ENCODE data around the gene CYTH3.

CYTH3 gene

DNA sequence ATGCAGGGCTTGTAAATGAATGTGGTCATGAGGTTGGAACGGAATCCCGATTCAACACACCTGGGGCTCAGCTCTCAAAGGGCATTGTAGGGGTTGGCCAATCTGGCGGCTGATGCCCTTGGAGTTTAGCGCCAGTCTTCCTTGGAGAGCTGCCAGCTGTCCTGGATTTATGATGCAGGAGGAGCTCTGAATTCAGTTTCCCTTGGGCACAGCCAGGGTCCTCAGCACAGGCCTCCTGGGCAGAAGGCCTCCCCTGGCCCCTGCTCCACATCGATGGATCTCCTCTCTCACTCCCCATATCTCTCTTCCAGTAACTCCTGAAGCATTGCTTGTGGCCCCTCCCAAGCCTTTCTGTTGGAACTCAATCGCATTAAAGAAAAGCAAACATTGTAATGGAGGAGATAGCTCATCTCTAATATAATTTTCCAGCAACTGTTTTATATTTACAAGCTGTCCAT is 985 bp upstream of the CYTH3 start:
- Histone ChIP-seq H3K27ac (no peak overlapping the region), H3K27me3 (replicated peaks) (no peaks in the 10 kb centered on the region), H3K4me3 (ENCODE audit: low read depth, low read length) (no peak overlapping the region), H3K36me3 (replicated peaks) (no peaks in the 10 kb centered on the region)
- in situ Hi-C loops (cut with HindIII; ENCODE audit: low pct_ligation_motif_present, low sequenced_read_pairs), result no loop called here
- DNase-seq, result no peak
- TF ChIP-seq, protein P1, sequence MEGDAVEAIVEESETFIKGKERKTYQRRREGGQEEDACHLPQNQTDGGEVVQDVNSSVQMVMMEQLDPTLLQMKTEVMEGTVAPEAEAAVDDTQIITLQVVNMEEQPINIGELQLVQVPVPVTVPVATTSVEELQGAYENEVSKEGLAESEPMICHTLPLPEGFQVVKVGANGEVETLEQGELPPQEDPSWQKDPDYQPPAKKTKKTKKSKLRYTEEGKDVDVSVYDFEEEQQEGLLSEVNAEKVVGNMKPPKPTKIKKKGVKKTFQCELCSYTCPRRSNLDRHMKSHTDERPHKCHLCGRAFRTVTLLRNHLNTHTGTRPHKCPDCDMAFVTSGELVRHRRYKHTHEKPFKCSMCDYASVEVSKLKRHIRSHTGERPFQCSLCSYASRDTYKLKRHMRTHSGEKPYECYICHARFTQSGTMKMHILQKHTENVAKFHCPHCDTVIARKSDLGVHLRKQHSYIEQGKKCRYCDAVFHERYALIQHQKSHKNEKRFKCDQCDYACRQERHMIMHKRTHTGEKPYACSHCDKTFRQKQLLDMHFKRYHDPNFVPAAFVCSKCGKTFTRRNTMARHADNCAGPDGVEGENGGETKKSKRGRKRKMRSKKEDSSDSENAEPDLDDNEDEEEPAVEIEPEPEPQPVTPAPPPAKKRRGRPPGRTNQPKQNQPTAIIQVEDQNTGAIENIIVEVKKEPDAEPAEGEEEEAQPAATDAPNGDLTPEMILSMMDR (IDR thresholded peaks at IDR 0.05; ENCODE audit: low read depth, low read length, missing control alignments), result no peak

DNA sequence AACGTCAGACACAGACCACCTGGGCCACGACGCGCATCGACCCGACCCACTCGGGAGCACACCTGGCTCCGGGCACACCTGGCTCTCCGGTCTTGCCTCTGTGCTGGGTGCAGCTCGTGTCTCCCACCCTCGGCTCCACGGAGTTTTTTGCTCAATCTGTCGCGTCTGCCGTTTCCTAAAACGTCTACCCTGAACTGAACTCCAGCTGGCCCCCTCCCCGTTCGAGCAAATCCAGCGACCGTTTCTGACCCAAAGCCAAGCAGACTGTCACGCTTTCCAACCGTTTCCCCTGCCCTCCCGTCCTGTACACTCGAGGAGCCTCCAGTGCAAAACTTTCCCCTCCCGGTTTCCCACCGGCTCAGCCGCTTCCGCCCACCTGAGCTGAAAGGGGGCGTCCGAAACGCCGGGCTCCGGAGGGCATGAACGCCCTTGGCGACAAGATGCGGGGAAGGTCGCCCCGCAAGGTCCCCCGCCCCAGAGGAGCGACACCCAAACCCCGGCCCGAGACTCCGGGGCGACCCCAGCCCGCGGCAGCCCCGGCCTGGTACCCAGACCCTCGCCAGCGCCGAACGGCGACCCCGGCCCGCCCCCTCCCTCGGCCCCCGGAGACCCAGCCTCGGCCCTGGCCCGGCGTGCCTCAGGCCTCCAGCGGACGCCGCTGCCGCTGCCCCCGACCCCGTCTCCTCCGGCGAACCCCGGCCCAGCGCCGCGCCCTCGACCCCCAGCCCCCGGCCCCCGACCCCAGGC is 557 bp downstream of the CYTH3 start:
- Histone ChIP-seq H3K36me3 (replicated peaks) (no peaks in the 10 kb centered on the region), H3K27me3 (replicated peaks) (no peaks in the 10 kb centered on the region), H3K27ac (peak overlapping the region; percentile 45), H3K4me3 (ENCODE audit: low read depth, low read length) (peak overlapping the region; percentile 86)
- DNase-seq, result no peak
- in situ Hi-C loops (cut with HindIII; ENCODE audit: low pct_ligation_motif_present, low sequenced_read_pairs), result no loop called here
- TF ChIP-seq, protein P1 (IDR thresholded peaks at IDR 0.05; ENCODE audit: low read depth, low read length, missing control alignments), result no peak

- TF ChIP-seq, protein P1 (IDR thresholded peaks at IDR 0.05; ENCODE audit: low read depth, low read length, missing control alignments), result peak; percentile 65
- DNase-seq, result no peak
- H3K4me3 ChIP-seq (ENCODE audit: low read depth, low read length), result peak overlapping the region; percentile 86
- no peaks in the 10 kb centered on the region for H3K36me3 ChIP-seq (replicated peaks)
- no peaks in the 10 kb centered on the region for H3K27me3 ChIP-seq (replicated peaks)
- H3K27ac ChIP-seq, result peak overlapping the region; percentile 45
- in situ Hi-C loops (cut with HindIII; ENCODE audit: low pct_ligation_motif_present, low sequenced_read_pairs), result no loop called here
These were observed 1.3 kb downstream of the CYTH3 start for GRCh38 chr7:6271060-6271658.

DNA sequence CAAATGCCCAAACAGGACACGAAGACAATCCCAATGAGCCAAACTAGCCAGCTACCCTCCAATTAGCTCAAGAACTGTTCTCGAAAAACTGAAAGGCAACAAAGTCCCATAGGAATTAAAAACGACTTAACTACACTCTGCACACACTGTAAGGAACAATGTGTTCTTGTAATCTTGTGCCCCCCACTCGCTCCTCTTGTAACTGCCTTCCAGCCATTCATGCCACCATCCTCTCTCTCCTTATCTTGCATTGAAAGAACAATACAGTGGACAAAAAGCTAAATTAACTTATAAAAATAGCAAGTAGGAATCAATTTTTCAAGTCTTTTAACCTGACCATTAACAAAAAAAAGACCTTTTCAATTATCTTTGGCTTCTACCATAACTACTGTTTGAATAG is 2.9 kb downstream of the CYTH3 start:
- TF ChIP-seq, protein P1 (IDR thresholded peaks at IDR 0.05; ENCODE audit: low read depth, low read length, missing control alignments), result no peak
- in situ Hi-C loops (cut with HindIII; ENCODE audit: low pct_ligation_motif_present, low sequenced_read_pairs), result no loop called here
- DNase-seq, result no peak
- Histone ChIP-seq H3K36me3 (replicated peaks) (no peaks in the 10 kb centered on the region), H3K27me3 (replicated peaks) (no peaks in the 10 kb centered on the region), H3K4me3 (ENCODE audit: low read depth, low read length) (no peak overlapping the region), H3K27ac (no peak overlapping the region)

DNA sequence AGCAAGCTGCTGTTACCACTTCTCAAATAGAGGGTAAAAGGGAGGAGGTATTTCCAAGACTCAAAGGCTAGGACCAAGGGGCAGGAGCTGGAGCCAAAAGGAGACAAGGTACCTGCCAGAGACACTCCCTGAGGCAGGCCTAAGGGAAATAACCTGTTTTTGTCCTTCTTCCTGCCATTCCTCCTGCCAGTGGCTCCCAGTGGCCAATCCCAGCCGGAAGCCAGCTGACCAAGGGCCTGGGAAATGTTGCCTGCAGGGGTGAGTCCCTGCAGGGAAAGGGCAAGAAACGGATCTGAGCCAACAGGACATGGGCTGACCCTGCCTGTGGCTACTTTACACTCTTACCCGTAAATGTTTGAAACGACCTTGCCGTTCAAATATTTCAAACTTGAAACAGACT is 3.5 kb downstream of the CYTH3 start:
- no peaks in the 10 kb centered on the region for H3K27me3 ChIP-seq (replicated peaks)
- in situ Hi-C loops (cut with HindIII; ENCODE audit: low pct_ligation_motif_present, low sequenced_read_pairs), result no loop called here
- no peak for DNase-seq
- no peaks in the 10 kb centered on the region for H3K36me3 ChIP-seq (replicated peaks)
- TF ChIP-seq, protein P1 (IDR thresholded peaks at IDR 0.05; ENCODE audit: low read depth, low read length, missing control alignments), result no peak
- H3K27ac ChIP-seq, result no peak overlapping the region
- no peak overlapping the region for H3K4me3 ChIP-seq (ENCODE audit: low read depth, low read length)

Data from brain microvascular endothelial cell (primary cell).